Astrocyte of the cerebellum (primary cell): Measurements from ENCODE around the gene MOCS1.

Source experiments
- DNase-seq: peaks from one replicate; pipeline ENCODE4 v3.0.0-alpha.2; 2011; ENCODE audit warnings: low read depth
- H3K4me3 ChIP-seq: 2 replicates; pipeline ENCODE4 v1.5.1; 2011; ENCODE audit warnings: mild to moderate bottlenecking, low read depth, low read length, moderate library complexity
- in situ Hi-C: cut with HindIII; loops from 2 replicates; pipeline ENCODE4 v1.10.0; 2017; ENCODE audit warnings: low sequenced_read_pairs
- TF ChIP-seq, protein P1 (sequence below): IDR thresholded peaks from 2 replicates; pipeline ENCODE4 v1.5.1; 2012; ENCODE audit warnings: low read length, low read depth, moderate library complexity, mild to moderate bottlenecking; ENCODE audit errors: missing control alignments

The MOCS1 gene

DNA sequence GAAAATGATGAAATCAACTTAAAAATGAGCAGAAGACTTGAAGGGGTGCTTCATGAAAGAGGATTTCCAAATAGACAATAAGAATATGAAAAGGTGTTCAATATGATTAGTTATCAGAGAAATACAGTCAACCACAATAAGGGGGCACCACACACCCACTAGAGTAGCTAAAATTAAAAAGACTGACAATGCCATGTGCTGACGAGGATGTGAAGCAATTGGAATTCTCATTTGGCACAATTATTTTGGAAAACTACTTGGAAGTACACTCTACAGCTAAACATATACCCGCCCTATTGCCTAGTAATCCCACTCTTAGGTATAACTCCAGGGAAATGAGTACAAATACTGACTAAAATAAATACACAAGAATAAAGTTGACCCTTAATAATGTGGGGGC, 45.0 kb downstream of the MOCS1 start:
- no peak for DNase-seq
- in situ Hi-C loops, result loop anchor here (10.0 kb wide), 1 partner anchor 74 kb away; no protein-coding TSS in a partner anchor
- H3K4me3 ChIP-seq, result no peak overlapping the region
- TF ChIP-seq, protein P1, sequence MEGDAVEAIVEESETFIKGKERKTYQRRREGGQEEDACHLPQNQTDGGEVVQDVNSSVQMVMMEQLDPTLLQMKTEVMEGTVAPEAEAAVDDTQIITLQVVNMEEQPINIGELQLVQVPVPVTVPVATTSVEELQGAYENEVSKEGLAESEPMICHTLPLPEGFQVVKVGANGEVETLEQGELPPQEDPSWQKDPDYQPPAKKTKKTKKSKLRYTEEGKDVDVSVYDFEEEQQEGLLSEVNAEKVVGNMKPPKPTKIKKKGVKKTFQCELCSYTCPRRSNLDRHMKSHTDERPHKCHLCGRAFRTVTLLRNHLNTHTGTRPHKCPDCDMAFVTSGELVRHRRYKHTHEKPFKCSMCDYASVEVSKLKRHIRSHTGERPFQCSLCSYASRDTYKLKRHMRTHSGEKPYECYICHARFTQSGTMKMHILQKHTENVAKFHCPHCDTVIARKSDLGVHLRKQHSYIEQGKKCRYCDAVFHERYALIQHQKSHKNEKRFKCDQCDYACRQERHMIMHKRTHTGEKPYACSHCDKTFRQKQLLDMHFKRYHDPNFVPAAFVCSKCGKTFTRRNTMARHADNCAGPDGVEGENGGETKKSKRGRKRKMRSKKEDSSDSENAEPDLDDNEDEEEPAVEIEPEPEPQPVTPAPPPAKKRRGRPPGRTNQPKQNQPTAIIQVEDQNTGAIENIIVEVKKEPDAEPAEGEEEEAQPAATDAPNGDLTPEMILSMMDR, result no peak

DNA sequence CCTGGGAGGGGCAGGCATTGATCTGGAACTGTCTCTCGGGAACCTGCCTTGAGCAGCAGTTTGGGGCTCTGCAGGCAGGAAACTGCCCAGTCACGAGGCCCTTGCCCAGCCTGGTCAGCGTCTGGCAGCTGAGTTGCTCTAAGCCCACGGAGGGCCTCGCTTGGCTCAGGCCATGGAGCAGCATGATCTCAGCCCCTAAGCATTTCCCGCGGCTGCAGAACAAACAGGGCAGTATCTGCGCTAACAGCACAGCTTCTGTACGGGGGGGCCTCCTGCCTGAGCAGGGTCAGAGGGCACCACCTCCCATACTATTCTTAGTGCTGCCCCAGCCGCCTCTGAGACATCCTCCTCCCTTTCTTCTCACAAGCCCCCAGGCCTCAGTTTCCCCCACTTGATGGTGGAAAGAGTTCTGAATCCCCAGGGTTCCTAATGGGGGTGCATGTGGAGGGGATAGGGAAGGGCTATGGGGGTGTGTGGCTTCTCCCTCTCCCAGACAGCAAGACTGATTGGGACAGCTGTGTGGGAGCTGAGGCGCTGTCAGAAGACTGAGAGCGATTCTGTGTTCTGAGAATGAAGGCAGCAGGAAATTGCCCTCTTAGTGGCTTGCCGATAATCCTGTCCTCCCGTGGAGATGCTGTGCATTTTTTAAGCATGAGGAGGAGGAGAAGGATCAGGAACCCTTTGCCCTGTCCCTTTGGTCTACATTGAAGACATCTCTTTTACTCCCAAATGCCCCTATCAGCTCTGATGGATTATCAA, 46.4 kb downstream of the MOCS1 start:
- TF ChIP-seq, protein P1, result no peak
- peak; percentile 76 for DNase-seq
- no peak overlapping the region for H3K4me3 ChIP-seq
- in situ Hi-C loops, result loop anchor here (10.0 kb wide), 1 partner anchor 73 kb away; no protein-coding TSS in a partner anchor

DNA sequence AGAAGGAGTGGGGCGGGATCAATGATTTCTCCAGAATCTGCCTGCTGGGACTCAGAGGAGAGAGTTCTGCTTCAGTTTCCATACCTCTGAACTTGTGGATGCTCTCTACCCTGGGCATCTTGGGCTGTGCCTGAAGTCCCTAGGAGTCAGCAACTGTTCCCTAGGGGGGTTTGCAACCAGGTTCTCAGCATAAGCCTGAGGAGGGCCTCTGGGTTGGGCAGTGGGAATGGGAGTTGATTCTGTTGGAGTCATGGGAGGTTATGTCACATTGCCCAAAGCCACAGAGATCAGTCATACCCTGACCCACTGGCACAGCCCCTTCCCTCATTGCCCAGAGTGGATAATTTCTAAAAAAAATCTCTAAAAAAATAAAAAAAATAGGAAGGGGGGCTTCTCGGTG, 47.4 kb downstream of the MOCS1 start:
- no peak overlapping the region for H3K4me3 ChIP-seq
- DNase-seq, result no peak
- TF ChIP-seq, protein P1, result no peak
- in situ Hi-C loops, result loop anchor here (10.0 kb wide), 1 partner anchor 72 kb away; no protein-coding TSS in a partner anchor

- H3K4me3 ChIP-seq, result no peak overlapping the region
- DNase-seq, result no peak
- in situ Hi-C loops, result loop anchor here (10.0 kb wide), 1 partner anchor 71 kb away; no protein-coding TSS in a partner anchor
- TF ChIP-seq, protein P1, result no peak
Measured at GRCh38 chr6:39885691-39886090, 48.6 kb downstream of the MOCS1 start.

DNA sequence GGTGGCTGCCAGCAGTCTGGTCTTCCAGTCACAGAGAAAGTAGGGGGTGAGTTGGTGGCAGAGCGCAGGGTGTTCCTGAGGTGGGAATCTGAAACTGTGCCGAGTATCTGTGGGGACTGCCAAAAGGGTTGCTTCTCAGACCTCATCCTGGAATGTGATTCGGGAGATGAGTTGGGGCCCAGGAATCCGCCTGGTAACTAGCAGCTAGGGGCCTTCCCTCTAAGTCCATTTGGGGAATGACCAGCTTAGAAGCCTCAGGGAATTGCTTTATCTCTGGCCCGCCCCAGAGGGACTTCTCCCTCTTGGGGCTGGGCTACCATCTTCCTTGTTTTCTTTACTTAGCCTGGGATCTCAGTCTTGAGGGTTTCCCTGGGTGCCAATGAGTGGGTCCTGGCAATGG, 49.6 kb downstream of the MOCS1 start:
- peak; percentile 53 for DNase-seq
- in situ Hi-C loops, result loop anchor here (10.0 kb wide), 1 partner anchor 70 kb away; no protein-coding TSS in a partner anchor
- no peak overlapping the region for H3K4me3 ChIP-seq
- TF ChIP-seq, protein P1, result no peak

- DNase-seq, result peak; percentile 99
- peak overlapping the region; percentile 6 for H3K4me3 ChIP-seq
- in situ Hi-C loops, result loop anchor here (10.0 kb wide), 1 partner anchor 68 kb away; no protein-coding TSS in a partner anchor
Measured at GRCh38 chr6:39882531-39882899, 51.7 kb downstream of the MOCS1 start.

More at GRCh38 chr6:39882531-39882899, 51.7 kb downstream of the MOCS1 start:
- TF ChIP-seq, protein P1, result no peak
